HepG2 (cell line): Measurements from ENCODE around the gene LTB4R2. TPM values are rescaled to one million over a fixed set of nuclear protein-coding genes. Genes with fewer than 3 reads are reported as not detected.

Experiments used
- ATF7 ChIP-seq, 2 experiments: fragments of 450-650 bp in 1 of 2; sonication (generic) in 1 of 2; formaldehyde crosslinking in 1 of 2; IDR thresholded peaks; 2 replicates each; pipeline versions ENCODE4 v1.4.0 to v1.6.1; 2016 to 2020; ENCODE audit warnings: antibody characterized with exemption in 1 of 2, mild to moderate bottlenecking in 1 of 2, missing genetic modification reagents in 1 of 2
- FOXA3 ChIP-seq: IDR thresholded peaks from 2 replicates; pipeline ENCODE4 v1.6.1; 2016; ENCODE audit warnings: missing genetic modification reagents, missing compliant biosample characterization
- HNF4G ChIP-seq, 2 experiments: sonication (generic) in 1 of 2; formaldehyde crosslinking in 1 of 2; IDR thresholded peaks; 2 replicates each; pipeline versions ENCODE4 v1.4.0 to v1.6.1; 2011 to 2020; ENCODE audit warnings: borderline replicate concordance in 2 of 2, low read depth in 2 of 2, mild to moderate bottlenecking in 2 of 2, low read length in 1 of 2, missing genetic modification reagents in 1 of 2, moderate library complexity in 1 of 2
- ISX ChIP-seq: sonication (generic); formaldehyde crosslinking; conservative IDR thresholded peaks from 2 replicates; pipeline ENCODE4 v1.5.0; 2020; ENCODE audit warnings: missing genetic modification reagents
- JUND ChIP-seq: sonication (generic); formaldehyde crosslinking; IDR thresholded peaks from 2 replicates; pipeline ENCODE4 v1.8.0; 2022; ENCODE audit warnings: mild to moderate bottlenecking, missing genetic modification reagents
- MAF1 ChIP-seq: sonication (generic); formaldehyde crosslinking; IDR thresholded peaks from 2 replicates; pipeline ENCODE4 v1.5.0; 2020; ENCODE audit warnings: missing genetic modification reagents, borderline replicate concordance
- SALL1 ChIP-seq: sonication (generic); formaldehyde crosslinking; IDR thresholded peaks from 2 replicates; pipeline ENCODE4 v1.8.0; 2022; ENCODE audit warnings: mild to moderate bottlenecking, missing genetic modification reagents
- SIX4 ChIP-seq: sonication (generic); formaldehyde crosslinking; IDR thresholded peaks from 2 replicates; pipeline ENCODE4 v1.4.0; 2020; ENCODE audit warnings: missing genetic modification reagents
- ZNF337 ChIP-seq: sonication (generic); formaldehyde crosslinking; IDR thresholded peaks from 2 replicates; pipeline ENCODE4 v1.5.1; 2020; ENCODE audit warnings: missing genetic modification reagents, low read depth, mild to moderate bottlenecking, borderline replicate concordance
- ZNF550 ChIP-seq: sonication (generic); formaldehyde crosslinking; IDR thresholded peaks from 2 replicates; pipeline ENCODE4 v1.4.0; 2020; ENCODE audit warnings: mild to moderate bottlenecking, missing genetic modification reagents, borderline replicate concordance
- ZNF605 ChIP-seq: sonication (generic); formaldehyde crosslinking; IDR thresholded peaks from 2 replicates; pipeline ENCODE4 v1.8.0; 2022; ENCODE audit warnings: mild to moderate bottlenecking, missing genetic modification reagents
- ZNF703 ChIP-seq: sonication (generic); formaldehyde crosslinking; IDR thresholded peaks from 2 replicates; pipeline ENCODE4 v1.5.1; 2020; ENCODE audit warnings: missing genetic modification reagents, mild to moderate bottlenecking, moderate library complexity, borderline replicate concordance
- polyA plus RNA-seq, 8 experiments: library from polyadenylated mRNA; depleted of rRNA in 3 of 8; stranded (reverse) in 7 of 8; unstranded in 1 of 8; fragments of >200 nt; fragmentation: Illumina TruSeq in 4 of 8; extraction: Trizol in 4 of 8; gene quantifications; 2 replicates each; pipeline versions ENCODE4 v1.2.1 to v1.2.3, GENCODE V29; 2011 to 2016; ENCODE audit warnings: low read depth in 4 of 8, missing spikeins in 1 of 8, mixed read lengths in 1 of 8; ENCODE audit not compliant: insufficient read depth in 1 of 8
- total RNA-seq, 5 experiments: library from RNA; depleted of rRNA; stranded (reverse); fragments of >200 nt; fragmentation: Illumina TruSeq; extraction: Trizol; gene quantifications; 2 replicates each; pipeline ENCODE4 v1.2.3, GENCODE V29; 2016; ENCODE audit warnings: low read depth in 1 of 5
- TF ChIP-seq, protein P1 (sequence below): sonication (generic); formaldehyde crosslinking; IDR thresholded peaks from 2 replicates; pipeline ENCODE4 v1.4.0; 2020; ENCODE audit warnings: mild to moderate bottlenecking, missing genetic modification reagents
- TF ChIP-seq, protein P2 (sequence below): sonication (generic); formaldehyde crosslinking; IDR thresholded peaks from 2 replicates; pipeline ENCODE4 v1.8.1; 2023; ENCODE audit warnings: mild to moderate bottlenecking, missing genetic modification reagents, borderline replicate concordance
- TF ChIP-seq, protein P3 (sequence below): sonication (generic); formaldehyde crosslinking; IDR thresholded peaks from 2 replicates; pipeline ENCODE4 v1.5.1; 2020; ENCODE audit warnings: mild to moderate bottlenecking, missing genetic modification reagents, borderline replicate concordance

LTB4R2 gene
- total and polyA plus RNA-seq, 2 of the 13 experiments (the other 11 are each of a cell fraction or from before 2014, with no cell fraction given) = 3.9 to 6.9 TPM

DNA sequence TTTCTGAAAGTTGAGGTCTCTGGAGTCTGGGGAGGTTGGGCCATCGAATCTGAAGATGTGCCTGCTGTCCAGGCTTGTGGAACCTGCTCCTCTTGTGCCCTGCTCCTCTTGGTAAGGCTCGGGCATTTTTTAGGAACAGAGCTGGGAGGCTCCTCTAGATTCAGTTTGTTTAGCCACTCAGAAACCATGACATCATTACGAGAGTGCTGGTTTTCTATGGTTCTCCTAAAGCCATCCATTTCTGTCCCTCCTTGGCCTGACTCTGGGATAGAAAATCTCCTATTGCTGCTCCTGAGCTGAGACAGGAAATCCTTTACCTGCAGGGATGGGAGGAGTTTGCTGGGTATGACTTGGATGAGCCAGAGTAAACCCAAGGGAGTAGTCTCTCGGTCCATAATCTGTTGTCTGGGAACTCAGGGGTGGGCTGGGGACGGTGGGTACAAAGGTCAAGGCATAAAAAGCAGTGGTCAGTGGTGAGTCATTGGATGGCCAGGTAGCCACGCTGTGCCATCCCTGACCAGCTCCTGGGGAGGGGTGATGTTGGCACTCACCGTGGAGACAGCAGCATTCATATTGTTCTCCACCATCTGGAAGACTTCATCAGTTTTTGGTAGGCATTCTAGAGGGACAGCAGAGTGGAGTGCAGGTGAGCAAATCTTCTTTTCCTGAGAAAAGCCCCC lies 27.3 kb downstream of the LTB4R2 start (continued):
- peak; percentile 27; the same call in 1 of the 2 replicates for TF ChIP-seq HNF4G (IDR thresholded peaks at IDR 0.05; ENCODE audit: borderline replicate concordance, low read depth, low read length)
- TF ChIP-seq HNF4G (CRISPR knock-in tag; IDR thresholded peaks at IDR 0.05; ENCODE audit: borderline replicate concordance, low read depth) = no peak
- TF ChIP-seq ZNF703 (CRISPR knock-in tag) = no peak
- no peak for TF ChIP-seq ISX
- TF ChIP-seq, protein P1, sequence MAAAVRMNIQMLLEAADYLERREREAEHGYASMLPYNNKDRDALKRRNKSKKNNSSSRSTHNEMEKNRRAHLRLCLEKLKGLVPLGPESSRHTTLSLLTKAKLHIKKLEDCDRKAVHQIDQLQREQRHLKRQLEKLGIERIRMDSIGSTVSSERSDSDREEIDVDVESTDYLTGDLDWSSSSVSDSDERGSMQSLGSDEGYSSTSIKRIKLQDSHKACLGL (CRISPR knock-in tag) = 0 out of 2 replicates have a peak, but pooled peaks have one; percentile 30
- TF ChIP-seq, protein P2, sequence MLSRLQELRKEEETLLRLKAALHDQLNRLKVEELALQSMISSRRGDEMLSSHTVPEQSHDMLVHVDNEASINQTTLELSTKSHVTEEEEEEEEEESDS (CRISPR knock-in tag) = no peak
- TF ChIP-seq ATF7 (IDR thresholded peaks at IDR 0.05) = peak; percentile 90
- TF ChIP-seq ATF7 (CRISPR knock-in tag; IDR thresholded peaks at IDR 0.05) = no peak
- TF ChIP-seq SALL1 (CRISPR knock-in tag) = 0 out of 2 replicates have a peak, but pooled peaks have one; percentile 6
- TF ChIP-seq ZNF550 (CRISPR knock-in tag) = no peak
- TF ChIP-seq FOXA3 = peak; percentile 12; the same call in 1 of the 2 replicates
- no peak for TF ChIP-seq ZNF337 (CRISPR knock-in tag)
- TF ChIP-seq ZNF605 (CRISPR knock-in tag) = 0 out of 2 replicates have a peak, but pooled peaks have one; percentile 1
- no peak for TF ChIP-seq SIX4 (CRISPR knock-in tag)
- TF ChIP-seq, protein P3, sequence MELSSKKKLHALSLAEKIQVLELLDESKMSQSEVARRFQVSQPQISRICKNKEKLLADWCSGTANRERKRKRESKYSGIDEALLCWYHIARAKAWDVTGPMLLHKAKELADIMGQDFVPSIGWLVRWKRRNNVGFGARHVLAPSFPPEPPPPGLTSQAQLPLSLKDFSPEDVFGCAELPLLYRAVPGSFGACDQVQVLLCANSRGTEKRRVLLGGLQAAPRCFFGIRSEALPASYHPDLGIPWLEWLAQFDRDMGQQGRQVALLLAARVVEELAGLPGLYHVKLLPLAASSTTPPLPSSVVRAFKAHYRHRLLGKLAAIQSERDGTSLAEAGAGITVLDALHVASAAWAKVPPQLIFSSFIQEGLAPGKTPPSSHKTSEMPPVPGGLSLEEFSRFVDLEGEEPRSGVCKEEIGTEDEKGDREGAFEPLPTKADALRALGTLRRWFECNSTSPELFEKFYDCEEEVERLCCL (CRISPR knock-in tag) = no peak
- TF ChIP-seq MAF1 (CRISPR knock-in tag) = no peak
- TF ChIP-seq JUND (CRISPR knock-in tag) = peak; percentile 21; the same call in 1 of the 2 replicates
